Stimulated activated CD8-positive, alpha-beta memory T cell treated with anti-CD3 and anti-CD28 coated beads, Interleukin-12 subunit alpha, Interleukin-12 subunit beta, amount 100 ng/mL, for 1 hour (primary cell): ENCODE results near the gene ALG6.

Experiments
- DNase-seq: peaks from one replicate; pipeline ENCODE4 v3.0.0-alpha.2; 2020; ENCODE audit warnings: low read depth

ALG6 gene

GRCh38 chr1:63367215-63368103 lies at the start of gene ALG6:
TSS of gene ALG6 (plus strand) at chr1:63367627. CDS start at chr1:63370978, 3,351 bp downstream.
- DNase-seq, result peak; percentile 79

- DNase-seq, result no peak
Measured at GRCh38 chr1:63317817-63318152, 49.6 kb upstream of the ALG6 start.

- no peak for DNase-seq
Measured at GRCh38 chr1:63318201-63318979, 49.0 kb upstream of the ALG6 start.

- DNase-seq, result no peak
Measured at GRCh38 chr1:63319046-63320021, 48.1 kb upstream of the ALG6 start.

- DNase-seq, result no peak
Measured at GRCh38 chr1:63320022-63320721, 47.3 kb upstream of the ALG6 start.

GRCh38 chr1:63321066-63321784 lies 46.2 kb upstream of the ALG6 start:
- DNase-seq, result no peak

GRCh38 chr1:63321785-63322113 lies 45.7 kb upstream of the ALG6 start:
- no peak for DNase-seq

GRCh38 chr1:63322114-63322943 lies 45.1 kb upstream of the ALG6 start, which contains the start of gene FOXD3:
TSS of gene FOXD3 (plus strand) at chr1:63322567. CDS start at chr1:63323059, 492 bp downstream.
- no peak for DNase-seq

GRCh38 chr1:63322944-63323864 lies 44.2 kb upstream of the ALG6 start:
- DNase-seq, result peak; percentile 18

- DNase-seq, result no peak
Measured at GRCh38 chr1:63323865-63324778, 43.3 kb upstream of the ALG6 start.

- no peak for DNase-seq
Measured at GRCh38 chr1:63324779-63325119, 42.7 kb upstream of the ALG6 start.

- no peak for DNase-seq
Measured at GRCh38 chr1:63325279-63325985, 42.0 kb upstream of the ALG6 start.

GRCh38 chr1:63326106-63326472 lies 41.3 kb upstream of the ALG6 start:
- DNase-seq, result no peak

GRCh38 chr1:63326473-63327380 lies 40.7 kb upstream of the ALG6 start:
- no peak for DNase-seq

- DNase-seq, result no peak
Measured at GRCh38 chr1:63327417-63328054, 39.9 kb upstream of the ALG6 start.

- no peak for DNase-seq
Measured at GRCh38 chr1:63328122-63328521, 39.3 kb upstream of the ALG6 start.
